ES-I3 (cell line): ENCODE results near the gene NUDCD3.
"Not testable (repeated sequence)": the region's sequence is repeated elsewhere in the genome, so short reads cannot be mapped to it uniquely, and the experiment has no call there.

ENCODE experiments used
- H3K36me3 ChIP-seq: 2 replicates; pipeline ENCODE4 v1.6.1; 2013; ENCODE audit warnings: mild to moderate bottlenecking, low read length, control low read depth, moderate library complexity; ENCODE audit not compliant: insufficient read depth
- H3K4me1 ChIP-seq: 2 replicates; pipeline ENCODE4 v1.6.1; 2013; ENCODE audit warnings: mild to moderate bottlenecking, control low read depth, low read length; ENCODE audit not compliant: insufficient read depth
- H3K9ac ChIP-seq: 2 replicates; pipeline ENCODE4 v1.6.1; 2013; ENCODE audit warnings: low read depth, mild to moderate bottlenecking, low read length, moderate library complexity
- H3K9me3 ChIP-seq: 2 replicates; pipeline ENCODE4 v1.6.1; 2013; ENCODE audit warnings: mild to moderate bottlenecking, low read length, moderate library complexity; ENCODE audit not compliant: control insufficient read depth, insufficient read depth

The NUDCD3 gene

GRCh38 chr7:44433255-44434022, 57.0 kb downstream of the NUDCD3 start:
- Histone ChIP-seq H3K36me3 (no peaks in the 10 kb centered on the region), H3K9ac (no peak overlapping the region), H3K4me1 (no peaks in the 10 kb centered on the region), H3K9me3 (no peaks in the 10 kb centered on the region)

GRCh38 chr7:44432381-44432977, 58.0 kb downstream of the NUDCD3 start:
- Histone ChIP-seq H3K9me3 (no peaks in the 10 kb centered on the region), H3K9ac (no peak overlapping the region), H3K36me3 (no peaks in the 10 kb centered on the region), H3K4me1 (no peaks in the 10 kb centered on the region)

GRCh38 chr7:44431091-44431608, 59.3 kb downstream of the NUDCD3 start:
- Histone ChIP-seq H3K4me1 (no peaks in the 10 kb centered on the region), H3K36me3 (no peaks in the 10 kb centered on the region), H3K9me3 (no peaks in the 10 kb centered on the region), H3K9ac (no peak overlapping the region)

GRCh38 chr7:44430054-44430453, 60.4 kb downstream of the NUDCD3 start:
- Histone ChIP-seq H3K4me1 (no peaks in the 10 kb centered on the region), H3K9ac (no peak overlapping the region), H3K9me3 (no peaks in the 10 kb centered on the region), H3K36me3 (no peaks in the 10 kb centered on the region)

- H3K9me3 ChIP-seq, H3K36me3 ChIP-seq, H3K4me1 ChIP-seq, H3K9ac ChIP-seq: not testable (repeated sequence)
Observed at GRCh38 chr7:44424762-44425161, 65.7 kb downstream of the NUDCD3 start.

GRCh38 chr7:44416941-44417340, 73.5 kb downstream of the NUDCD3 start:
- Histone ChIP-seq H3K4me1 (no peaks in the 10 kb centered on the region), H3K36me3 (no peaks in the 10 kb centered on the region), H3K9me3 (no peaks in the 10 kb centered on the region), H3K9ac (no peak overlapping the region)

GRCh38 chr7:44415510-44415909, 74.9 kb downstream of the NUDCD3 start:
- H3K4me1 ChIP-seq = no peaks in the 10 kb centered on the region
- H3K9me3 ChIP-seq = no peaks in the 10 kb centered on the region
- no peaks in the 10 kb centered on the region for H3K36me3 ChIP-seq
- H3K9ac ChIP-seq = no peak overlapping the region

- Histone ChIP-seq H3K9ac (no peak overlapping the region), H3K9me3 (no peaks in the 10 kb centered on the region), H3K36me3 (no peaks in the 10 kb centered on the region), H3K4me1 (no peaks in the 10 kb centered on the region)
Observed at GRCh38 chr7:44415047-44415446, 75.4 kb downstream of the NUDCD3 start.

GRCh38 chr7:44411306-44411705, 79.2 kb downstream of the NUDCD3 start:
- H3K4me1 ChIP-seq = peaks cover 13% of the 10 kb centered on the region
- H3K9me3 ChIP-seq = no peaks in the 10 kb centered on the region
- H3K36me3 ChIP-seq = no peaks in the 10 kb centered on the region
- H3K9ac ChIP-seq = no peak overlapping the region

- Histone ChIP-seq H3K9ac (no peak overlapping the region), H3K4me1 (peaks cover 13% of the 10 kb centered on the region), H3K36me3 (no peaks in the 10 kb centered on the region), H3K9me3 (no peaks in the 10 kb centered on the region)
Observed at GRCh38 chr7:44408596-44408995, 81.9 kb downstream of the NUDCD3 start.

GRCh38 chr7:44403775-44404174, 86.7 kb downstream of the NUDCD3 start:
- Histone ChIP-seq H3K9ac (no peak overlapping the region), H3K9me3 (no peaks in the 10 kb centered on the region), H3K4me1 (peaks cover 5% of the 10 kb centered on the region; the same call in 1 of the 2 replicates), H3K36me3 (no peaks in the 10 kb centered on the region; the same call in 1 of the 2 replicates)

- H3K4me1 ChIP-seq = 0 out of 2 replicates have a peak, but pooled peaks cover under 1% of the 10 kb centered on the region
- H3K9ac ChIP-seq = no peak overlapping the region
- H3K9me3 ChIP-seq = no peaks in the 10 kb centered on the region
- H3K36me3 ChIP-seq = no peaks in the 10 kb centered on the region; the same call in 1 of the 2 replicates
Observed at GRCh38 chr7:44403176-44403759, 87.2 kb downstream of the NUDCD3 start.

- H3K4me1 ChIP-seq = no peaks in the 10 kb centered on the region
- no peaks in the 10 kb centered on the region for H3K9me3 ChIP-seq
- H3K36me3 ChIP-seq = no peaks in the 10 kb centered on the region; the same call in 1 of the 2 replicates
- no peak overlapping the region for H3K9ac ChIP-seq
Observed at GRCh38 chr7:44402401-44403060, 87.9 kb downstream of the NUDCD3 start.

GRCh38 chr7:44401692-44402091, 88.8 kb downstream of the NUDCD3 start:
- no peak overlapping the region for H3K9ac ChIP-seq
- no peaks in the 10 kb centered on the region; the same call in 1 of the 2 replicates for H3K36me3 ChIP-seq
- H3K4me1 ChIP-seq = no peaks in the 10 kb centered on the region
- no peaks in the 10 kb centered on the region for H3K9me3 ChIP-seq
